OCI-M2 (cell line): ENCODE results near the gene ABCA13.

ENCODE experiments used
- DNase-seq: peaks from one replicate; lab custom pipeline; 2025; ENCODE audit not compliant: unreplicated experiment; lab: John Stamatoyannopoulos, UW

Gene ABCA13

GRCh38 chr7:48505466-48505865, 334.2 kb downstream of the ABCA13 start:
- DNase-seq, result no peak

DNA sequence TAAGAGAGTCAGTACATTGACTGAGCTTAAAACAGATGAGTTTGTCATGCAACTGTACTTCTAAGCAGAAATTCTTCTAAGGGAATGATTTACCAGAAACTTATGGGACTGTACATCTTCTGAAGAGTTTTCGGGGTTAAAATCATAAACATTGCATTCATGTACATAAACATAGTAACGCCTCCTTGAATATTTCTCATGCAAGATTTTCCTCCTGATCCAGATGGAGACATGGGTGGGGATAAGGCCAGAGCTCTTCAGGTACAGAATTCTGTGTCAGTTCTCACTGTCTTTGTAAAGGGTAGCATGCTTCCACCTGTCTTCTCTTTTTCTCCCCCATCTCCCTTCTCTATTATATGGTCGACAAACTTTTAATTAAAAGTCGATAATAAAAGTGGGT, 335.3 kb downstream of the ABCA13 start:
- no peak for DNase-seq

DNA sequence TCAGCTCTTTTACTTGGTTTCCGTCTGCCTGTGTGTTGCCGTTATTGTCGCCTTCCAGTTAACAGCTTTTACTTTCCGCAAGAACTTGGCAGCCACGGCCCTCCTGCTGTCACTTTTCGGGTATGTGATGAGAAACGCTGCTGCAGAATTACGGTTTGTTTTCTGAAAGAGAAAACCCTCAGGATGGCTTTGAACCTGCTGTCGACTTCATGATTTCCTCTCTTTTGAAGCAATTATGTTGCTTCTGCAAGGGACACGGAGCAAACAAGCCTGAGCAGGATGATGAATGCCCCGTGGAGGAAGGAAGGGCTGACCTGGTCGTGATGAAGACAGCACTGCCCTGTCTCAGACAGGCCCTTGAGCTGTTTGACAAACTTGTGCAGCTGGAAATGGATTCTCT, 339.8 kb downstream of the ABCA13 start:
- no peak for DNase-seq

GRCh38 chr7:48512892-48513291, 341.6 kb downstream of the ABCA13 start:
- DNase-seq, result no peak

DNA sequence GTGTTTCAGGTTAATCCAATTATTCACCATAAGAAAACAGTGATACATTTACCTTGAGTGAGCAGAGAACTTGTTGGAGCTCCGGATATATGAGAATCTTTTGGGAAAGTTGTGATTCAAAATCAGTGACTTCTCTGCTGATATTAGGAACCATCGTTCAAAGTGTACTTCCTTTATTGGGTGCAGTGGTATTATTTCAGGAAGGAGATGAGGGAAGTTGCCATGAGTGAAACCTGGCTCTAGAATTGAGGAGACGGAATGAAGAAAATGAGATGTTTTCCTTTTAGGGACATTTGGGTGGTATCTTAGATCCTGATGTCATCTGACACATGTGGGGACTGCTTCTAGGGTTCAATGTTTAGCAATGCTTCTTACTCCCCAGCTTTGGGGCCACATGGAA, 343.9 kb downstream of the ABCA13 start:
- no peak for DNase-seq

DNA sequence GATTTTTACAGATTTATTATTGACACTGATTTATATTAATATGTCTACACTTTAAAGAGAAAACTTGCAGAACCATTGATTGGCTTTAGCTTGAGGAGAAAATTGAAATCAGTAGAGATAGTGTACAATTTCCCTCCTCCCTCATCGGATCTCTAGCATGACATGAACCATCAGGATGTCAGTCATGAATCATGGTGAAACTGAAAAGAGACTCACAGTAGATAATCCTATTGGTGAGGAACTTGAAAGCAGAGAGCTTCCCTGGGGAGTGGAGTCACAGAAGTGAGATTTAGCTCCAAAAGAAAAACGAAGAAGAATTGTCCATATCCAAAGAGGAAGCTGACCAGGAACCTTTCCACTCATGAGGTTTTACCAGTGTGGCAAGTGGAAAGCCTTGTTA, 346.8 kb downstream of the ABCA13 start:
- no peak for DNase-seq

DNA sequence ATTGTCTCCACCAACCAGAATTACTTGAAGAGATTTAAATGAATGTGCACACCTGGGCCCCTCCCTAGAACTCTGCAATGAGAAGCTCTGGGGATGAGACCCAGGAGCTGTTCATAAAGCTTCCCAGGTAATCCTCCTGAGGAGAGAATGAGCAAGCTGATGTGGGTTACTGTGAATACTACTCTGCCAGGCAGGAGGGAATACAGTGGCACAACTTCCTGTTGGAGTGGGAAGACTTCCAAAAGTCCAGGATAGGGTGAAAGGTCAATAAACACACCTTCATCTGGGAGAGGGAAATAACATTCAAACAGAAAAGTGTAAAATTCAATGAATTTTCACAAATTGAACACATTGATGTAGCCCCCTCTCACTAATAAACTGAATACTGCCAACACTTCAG, 351.4 kb downstream of the ABCA13 start:
- no peak for DNase-seq

DNA sequence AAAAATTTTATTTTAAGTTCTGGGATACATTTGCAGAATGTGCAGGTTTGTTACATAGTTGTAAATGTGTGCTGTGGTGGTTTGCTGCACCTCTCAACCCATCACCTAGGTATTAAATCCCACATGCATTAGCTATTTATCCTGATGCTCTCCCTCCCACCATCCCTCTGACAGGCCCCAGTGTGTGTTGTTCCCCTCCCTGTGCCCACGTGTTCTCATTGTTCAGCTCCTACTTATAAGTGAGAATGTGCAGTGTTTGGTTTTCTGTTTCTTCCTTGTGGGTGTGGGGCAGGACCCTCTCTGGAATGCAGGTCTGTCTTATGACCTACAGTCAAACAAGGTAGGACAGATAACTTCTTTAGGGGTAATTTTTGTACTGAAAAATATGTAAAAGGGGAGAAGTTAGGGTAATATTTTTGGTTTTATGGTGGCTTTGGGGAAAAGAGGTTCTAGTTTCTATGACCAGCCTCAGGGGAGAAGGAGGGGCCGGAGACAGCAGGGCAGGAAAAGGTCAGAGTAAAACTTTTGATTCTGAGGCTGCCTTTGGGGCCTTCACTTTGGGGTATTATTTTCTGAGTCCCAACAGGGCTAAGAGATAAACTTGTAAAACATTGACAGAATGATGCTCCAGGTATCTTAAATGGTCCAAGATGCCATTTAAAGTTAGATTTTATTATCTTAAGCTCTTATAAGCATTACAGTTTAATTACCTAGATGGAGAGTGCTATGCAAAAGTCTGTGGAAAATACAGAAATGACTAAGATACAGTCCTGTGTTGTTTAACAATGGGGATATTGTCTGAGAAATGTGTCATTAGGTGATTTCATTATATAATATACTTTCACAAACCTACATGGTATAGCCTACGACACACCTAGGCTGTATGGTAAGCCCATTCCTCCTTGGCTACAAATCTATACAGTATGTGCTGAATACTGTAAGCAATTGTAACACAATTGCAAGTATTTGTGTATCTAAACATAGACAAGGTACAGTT, 354.8 kb downstream of the ABCA13 start:
- DNase-seq, result no peak

DNA sequence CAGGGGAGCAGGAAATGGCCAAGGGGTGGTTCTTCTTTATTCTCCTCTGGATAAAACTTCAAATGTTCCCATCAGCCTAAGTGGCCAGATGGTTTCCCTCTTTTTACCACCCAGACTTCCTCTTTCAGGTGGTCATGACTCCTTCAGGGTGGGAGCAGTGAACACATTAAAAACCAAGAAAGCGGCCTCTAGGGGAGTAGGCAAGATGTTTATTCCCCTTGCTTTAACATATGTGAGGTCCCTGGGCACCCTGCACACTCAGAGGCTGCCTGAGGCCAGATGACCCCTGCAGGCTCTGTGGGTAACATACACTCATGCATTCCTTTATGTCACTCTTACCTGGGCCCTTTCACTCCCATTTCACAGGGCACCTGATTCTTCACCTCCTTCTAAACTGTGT, 357.4 kb downstream of the ABCA13 start:
- DNase-seq, result no peak

- DNase-seq, result no peak
These were observed 366.3 kb downstream of the ABCA13 start for GRCh38 chr7:48537561-48537960.

DNA sequence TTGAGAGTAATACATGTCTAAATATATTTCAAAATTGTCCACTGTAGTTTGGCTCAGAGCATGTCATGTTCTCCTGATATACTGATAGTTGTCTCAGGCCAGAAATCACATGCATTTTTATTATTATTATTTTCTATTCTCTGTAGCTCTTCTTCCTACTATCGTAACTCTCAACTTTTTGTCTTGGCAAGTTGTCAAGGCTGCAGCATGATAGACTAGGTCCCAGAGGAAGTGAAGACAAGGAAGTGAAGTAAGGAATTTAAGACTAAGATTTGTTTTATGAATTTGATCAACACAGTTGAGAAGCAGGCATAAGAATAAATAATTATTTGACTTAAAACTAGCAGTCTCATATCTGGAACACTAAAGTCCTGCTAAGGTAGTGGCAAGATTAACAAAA, 369.5 kb downstream of the ABCA13 start:
- DNase-seq, result no peak

- no peak for DNase-seq
These were observed 377.4 kb downstream of the ABCA13 start for GRCh38 chr7:48548667-48549066.

GRCh38 chr7:48551652-48552051, 380.4 kb downstream of the ABCA13 start:
- DNase-seq, result no peak

- DNase-seq, result no peak
These were observed 392.1 kb downstream of the ABCA13 start for GRCh38 chr7:48563334-48563733.

GRCh38 chr7:48575516-48575915, 404.3 kb downstream of the ABCA13 start:
- DNase-seq, result no peak

- DNase-seq, result no peak
These were observed 416.2 kb downstream of the ABCA13 start for GRCh38 chr7:48587475-48587874.

DNA sequence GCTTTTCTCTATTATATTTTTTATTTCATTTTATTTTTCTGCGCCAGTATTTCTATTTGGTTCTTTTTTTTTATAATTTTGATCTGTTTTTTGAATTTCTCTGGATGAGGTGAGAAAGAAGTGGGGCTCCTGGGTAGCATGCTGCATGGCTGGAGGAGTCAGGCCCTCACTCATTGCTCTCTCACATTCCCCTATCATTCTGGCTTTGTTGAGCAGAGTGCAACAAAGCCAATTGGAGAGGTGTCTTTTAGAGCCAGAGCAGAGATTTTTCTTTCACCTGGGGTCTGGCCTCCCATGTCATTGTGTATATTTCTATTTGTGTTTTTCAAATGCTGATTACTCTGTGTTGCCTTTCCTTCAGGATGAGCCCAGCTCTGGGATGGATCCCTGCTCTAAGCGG, 423.1 kb downstream of the ABCA13 start:
- no peak for DNase-seq

DNA sequence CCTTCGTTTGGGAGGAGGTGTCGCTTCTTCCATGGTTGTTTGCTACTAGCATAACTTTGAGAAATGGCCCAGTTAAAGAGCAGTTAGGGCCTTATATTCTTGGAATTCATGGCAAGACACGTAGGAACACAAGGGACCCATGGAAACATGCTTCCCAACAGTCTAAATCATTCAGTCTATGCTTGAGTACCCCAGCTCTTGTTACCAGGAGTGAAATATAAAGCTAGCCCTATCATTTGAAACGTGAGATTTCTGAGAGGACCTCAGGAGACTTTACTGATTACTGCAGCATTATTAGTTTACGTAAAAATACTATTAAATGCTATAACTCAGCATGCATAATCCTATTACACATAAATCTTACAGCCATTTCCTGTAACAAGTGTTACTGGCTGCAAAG, 424.5 kb downstream of the ABCA13 start:
- DNase-seq, result no peak

DNA sequence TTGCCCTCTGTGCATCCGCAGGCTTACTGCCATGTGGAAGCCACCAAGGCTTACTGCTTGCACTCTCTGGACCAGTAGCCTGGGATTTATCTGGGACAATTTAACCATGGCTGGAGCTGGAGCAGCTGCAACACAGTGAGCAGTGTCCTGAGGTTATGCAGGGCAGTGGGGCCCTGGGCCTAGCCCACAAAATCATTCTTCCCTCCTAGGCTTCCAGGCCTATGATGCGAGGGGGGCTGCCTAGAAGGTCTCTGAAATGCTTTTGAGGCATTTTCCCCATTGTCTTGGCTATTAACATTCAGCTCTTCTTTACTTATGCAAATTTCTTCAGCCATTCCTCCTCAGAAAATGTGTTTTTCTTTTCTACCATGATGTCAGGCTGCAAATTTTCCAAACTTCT, 439.4 kb downstream of the ABCA13 start:
- no peak for DNase-seq

GRCh38 chr7:48611993-48612392, 440.7 kb downstream of the ABCA13 start:
- DNase-seq, result no peak

- DNase-seq, result no peak
These were observed 446.2 kb downstream of the ABCA13 start for GRCh38 chr7:48617508-48617907.

- DNase-seq, result no peak
These were observed 446.7 kb downstream of the ABCA13 start for GRCh38 chr7:48617993-48618392.

GRCh38 chr7:48621076-48621475, 449.8 kb downstream of the ABCA13 start:
- no peak for DNase-seq
